Measurements from ENCODE around the gene ERG28. TPM values are rescaled to one million over a fixed set of nuclear protein-coding genes. Genes with fewer than 3 reads are reported as not detected.

ERG28 gene
- total and polyA plus RNA-seq, 2 of the 13 experiments (the other 11 are each of a cell fraction or from before 2014, with no cell fraction given), result 27.3 to 32.3 TPM

GRCh38 chr14:75627406-75627805 is 33.3 kb downstream of the ERG28 start (continued):
- TF ChIP-seq CENPT (CRISPR knock-in tag; IDR thresholded peaks at IDR 0.05; ENCODE audit: low read depth), result no peak
- no peak for TF ChIP-seq SUZ12 (IDR thresholded peaks at IDR 0.05; ENCODE audit: low read depth, low read length)
- no peak for TF ChIP-seq MAX (IDR thresholded peaks at IDR 0.05)
- no peak for TF ChIP-seq RERE (CRISPR knock-in tag; IDR thresholded peaks at IDR 0.05; ENCODE audit: low read depth)
- TF ChIP-seq ZNF484 (CRISPR knock-in tag; IDR thresholded peaks at IDR 0.05; ENCODE audit: borderline replicate concordance, low read depth), result no peak
- no peak for TF ChIP-seq ZNF350 (CRISPR knock-in tag; IDR thresholded peaks at IDR 0.05; ENCODE audit: borderline replicate concordance, low read depth)
- TF ChIP-seq ZNF598 (CRISPR knock-in tag; IDR thresholded peaks at IDR 0.05; ENCODE audit: borderline replicate concordance), result no peak
- TF ChIP-seq ZMAT3 (CRISPR knock-in tag; conservative IDR thresholded peaks at IDR 0.05), result no peak
- TF ChIP-seq IRX3 (CRISPR knock-in tag; IDR thresholded peaks at IDR 0.05; ENCODE audit: borderline replicate concordance, low read depth), result no peak
- TF ChIP-seq MYNN (CRISPR knock-in tag; IDR thresholded peaks at IDR 0.05; ENCODE audit: low read depth), result no peak
- no peak for TF ChIP-seq ZNF33B (CRISPR knock-in tag; IDR thresholded peaks at IDR 0.05)
- TF ChIP-seq RNF219 (CRISPR knock-in tag; IDR thresholded peaks at IDR 0.05), result no peak
- no peak for TF ChIP-seq BCL6 (CRISPR knock-in tag; IDR thresholded peaks at IDR 0.05)
- no peak for TF ChIP-seq ZNF784 (CRISPR knock-in tag; IDR thresholded peaks at IDR 0.05; ENCODE audit: borderline replicate concordance)
- no peak for TF ChIP-seq ZBTB3 (CRISPR knock-in tag; IDR thresholded peaks at IDR 0.05; ENCODE audit: borderline replicate concordance, low read depth)
- TF ChIP-seq NR3C1 (CRISPR knock-in tag; IDR thresholded peaks at IDR 0.05), result no peak
- no peak for TF ChIP-seq REST (IDR thresholded peaks at IDR 0.05; ENCODE audit: borderline replicate concordance in 1 of 2, low read depth in 1 of 2, low read length in 2 of 2)
- no peak for TF ChIP-seq GATAD1 (CRISPR knock-in tag; IDR thresholded peaks at IDR 0.05)

Measured in HepG2 (cell line).